Activated gamma-delta T cell (primary cell): ENCODE measurements around the gene RELL2.

Experiments used
- DNase-seq: peaks from one replicate; lab custom pipeline; 2025; lab: John Stamatoyannopoulos, UW

Gene RELL2

DNA sequence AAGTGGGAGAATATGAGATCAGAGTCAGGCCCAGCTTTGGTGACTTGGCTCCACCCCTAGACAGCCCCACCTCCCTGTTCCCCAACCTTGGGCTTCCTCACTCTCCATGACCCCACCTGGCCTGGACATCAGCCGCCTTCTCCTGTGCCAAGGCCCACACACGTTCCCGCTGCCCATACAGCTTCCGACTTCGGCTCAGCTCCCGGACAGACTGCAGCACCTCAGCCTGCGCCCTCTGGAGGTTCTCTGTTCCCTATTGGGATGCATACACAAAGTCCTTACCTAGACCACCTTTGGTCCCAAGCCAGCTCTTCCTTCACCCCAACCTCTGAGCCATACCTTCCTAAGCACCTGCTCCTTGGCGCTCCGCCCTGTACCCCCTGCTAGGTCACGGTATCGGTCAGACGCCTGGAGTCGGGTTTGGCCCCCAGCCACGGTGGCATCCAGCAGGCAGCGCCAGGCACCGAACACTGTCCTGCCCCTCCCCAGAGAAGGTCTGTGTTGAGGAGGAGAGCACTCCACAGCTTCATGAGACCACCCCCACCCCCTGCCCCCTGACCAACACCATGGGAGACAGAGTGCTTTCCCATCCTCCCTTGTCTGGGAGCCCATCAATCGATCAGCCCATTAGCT is 12.4 kb downstream of the RELL2 start:
- DNase-seq, result no peak

GRCh38 chr5:141649972-141650371 is 13.2 kb downstream of the RELL2 start:
- no peak for DNase-seq

DNA sequence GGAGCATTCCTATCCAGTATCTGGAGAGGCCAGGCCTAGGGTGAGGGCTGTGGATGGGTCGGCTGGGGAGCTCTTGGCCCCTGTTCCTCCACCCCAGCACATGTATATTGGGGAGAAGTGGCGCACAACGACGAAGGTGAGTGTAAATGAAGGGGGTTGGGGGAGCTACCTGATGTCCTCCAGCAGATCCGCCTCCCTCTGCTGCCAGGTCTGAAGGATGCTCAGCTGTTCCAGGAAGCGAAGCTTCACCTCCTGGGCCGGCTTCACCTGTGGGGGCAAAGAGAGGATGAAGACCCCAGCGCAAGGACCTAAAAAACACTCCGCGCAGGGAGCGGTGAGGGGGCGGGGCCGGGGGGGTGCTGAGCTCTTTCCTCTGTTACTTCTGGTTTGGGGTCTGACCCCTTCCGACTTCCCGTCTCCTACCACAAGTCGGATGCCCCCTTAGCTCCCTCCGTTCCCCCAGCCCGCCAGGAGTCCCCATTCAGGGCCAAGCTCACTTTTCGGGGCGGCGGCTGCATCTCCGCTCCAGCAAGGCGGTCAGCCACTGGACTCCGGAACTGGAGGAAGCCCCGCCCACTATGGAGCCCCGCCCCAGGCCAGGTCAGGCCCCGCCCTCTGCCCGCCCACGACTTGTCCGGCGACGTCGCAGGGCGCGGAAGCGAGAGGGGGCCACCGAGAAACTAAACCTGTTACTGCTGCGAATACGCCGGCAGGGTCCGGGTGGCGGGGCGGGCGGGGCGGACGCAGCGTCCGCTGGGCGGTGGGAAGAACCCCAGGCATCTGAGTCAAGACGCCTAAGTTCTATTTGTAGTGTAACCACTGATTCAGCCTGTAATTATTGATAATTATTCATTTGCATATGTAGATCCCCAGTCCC is 14.3 kb downstream of the RELL2 start, which contains the start of gene FCHSD1:
Gene FCHSD1, minus strand, starts transcription at position 568 of the 877 bp plus-strand sequence. Its CDS starts 50 bp downstream, at position 518.
- DNase-seq, result peak; percentile 72

DNA sequence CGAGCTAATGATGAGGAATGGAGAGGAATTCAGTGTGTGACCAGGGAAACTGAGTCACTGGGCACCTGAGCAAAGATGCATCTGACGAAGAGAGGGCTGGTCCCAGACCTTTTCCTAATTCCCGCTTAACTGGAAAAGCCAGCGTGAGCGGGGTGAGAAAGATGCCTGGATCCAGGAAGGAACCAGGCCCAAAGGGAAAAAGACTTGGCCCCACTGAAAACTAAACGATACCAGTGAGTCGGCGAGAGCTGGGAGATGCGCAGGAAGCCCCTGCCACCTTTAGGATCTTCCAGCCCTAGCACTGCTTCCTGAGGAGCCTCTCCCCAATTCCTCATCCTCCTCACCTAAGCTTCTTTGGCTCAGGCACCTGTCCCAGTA is 14.9 kb downstream of the RELL2 start:
- no peak for DNase-seq

GRCh38 chr5:141654298-141654697 is 17.5 kb downstream of the RELL2 start:
- no peak for DNase-seq

- no peak for DNase-seq
Observed at GRCh38 chr5:141655020-141655419, 18.2 kb downstream of the RELL2 start.

GRCh38 chr5:141656396-141656795 is 19.6 kb downstream of the RELL2 start:
- no peak for DNase-seq

GRCh38 chr5:141657404-141657803 is 20.6 kb downstream of the RELL2 start:
- no peak for DNase-seq

- DNase-seq, result no peak
Observed at GRCh38 chr5:141657937-141658545, 21.2 kb downstream of the RELL2 start.

DNA sequence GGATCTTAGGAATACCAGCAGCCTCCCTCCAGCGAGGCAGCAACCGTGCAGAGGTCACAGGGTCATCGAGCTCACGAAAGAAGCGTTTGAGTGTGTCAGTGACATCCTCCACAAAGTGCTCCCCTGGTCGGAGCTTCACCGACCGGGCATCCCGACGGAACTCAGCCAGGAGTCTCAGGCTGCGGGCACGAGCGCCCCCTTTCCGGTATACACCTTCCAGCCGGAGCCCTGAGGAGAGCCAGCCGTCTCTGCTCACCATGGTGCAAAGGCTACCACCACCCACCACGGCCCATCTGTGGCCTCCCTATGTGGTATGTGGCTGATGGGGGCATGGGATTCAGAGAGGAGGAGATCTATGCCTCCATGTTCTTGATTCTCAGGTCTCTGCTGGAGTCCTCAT is 25.2 kb downstream of the RELL2 start:
- no peak for DNase-seq

DNA sequence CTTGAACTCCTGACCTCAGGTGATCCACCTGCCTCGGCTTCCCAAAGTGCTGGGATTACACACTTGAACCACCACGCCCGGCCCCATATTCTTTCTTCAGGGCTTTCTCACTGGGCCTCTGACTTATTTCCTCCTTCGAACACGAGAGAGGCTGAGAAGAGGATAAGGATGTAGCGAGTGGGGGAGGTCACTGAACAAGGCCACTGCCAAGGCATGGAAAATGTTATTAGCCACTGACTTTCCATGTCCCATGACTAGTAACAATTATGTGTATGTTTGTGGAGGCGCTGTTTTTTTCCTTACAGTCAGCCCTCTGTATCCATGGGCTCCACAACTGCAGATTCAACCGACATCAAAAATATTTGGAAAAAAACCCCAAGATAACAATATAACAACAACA is 26.7 kb downstream of the RELL2 start:
- DNase-seq, result no peak

- no peak for DNase-seq
Observed at GRCh38 chr5:141664733-141665461, 28.1 kb downstream of the RELL2 start.

DNA sequence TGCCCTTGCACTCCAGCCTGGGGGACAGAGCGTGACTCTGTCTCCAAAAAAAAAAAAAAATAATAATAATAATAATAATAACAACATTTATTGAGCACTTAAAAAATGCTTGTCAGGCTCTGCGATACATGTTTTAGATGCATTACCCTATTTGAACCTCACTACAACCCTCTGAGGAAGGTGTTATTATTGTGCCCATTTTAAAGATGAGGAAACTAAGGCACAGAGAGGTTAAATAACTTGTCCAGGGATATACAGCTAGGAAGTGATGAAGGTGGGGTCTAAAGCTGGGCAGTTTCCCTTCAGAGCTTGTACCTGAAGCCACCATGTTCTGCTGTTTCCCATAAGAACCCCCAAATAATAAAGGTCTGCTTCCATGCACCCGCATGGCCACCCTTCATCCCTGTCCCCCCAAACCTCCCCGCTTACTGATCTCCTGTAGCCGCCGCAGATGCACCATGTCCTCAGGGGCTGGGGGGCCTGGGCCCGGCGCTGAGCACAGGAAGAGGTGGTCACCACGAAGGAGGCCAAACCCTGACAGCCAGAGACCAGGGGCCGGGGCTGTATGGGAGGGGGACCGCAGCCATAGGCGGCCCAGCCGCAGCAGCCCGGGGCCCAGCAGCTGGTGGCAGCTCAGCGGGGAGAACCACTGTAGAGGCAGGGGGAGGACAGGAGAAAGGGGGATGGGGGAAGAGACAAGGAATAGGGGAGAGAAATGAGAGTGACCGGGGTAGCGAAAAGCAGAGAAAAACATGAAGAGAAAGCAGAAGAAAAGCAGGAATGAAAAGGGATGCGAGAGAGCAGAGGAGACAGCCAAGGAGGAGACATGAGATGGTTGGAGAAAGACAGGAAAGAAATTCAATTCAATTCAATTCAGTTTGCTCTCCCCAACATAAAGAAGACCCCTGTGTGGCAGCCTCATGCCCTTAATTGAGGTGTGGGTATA is 29.5 kb downstream of the RELL2 start:
- no peak for DNase-seq

GRCh38 chr5:141668601-141669265 is 31.9 kb downstream of the RELL2 start:
- DNase-seq, result no peak

DNA sequence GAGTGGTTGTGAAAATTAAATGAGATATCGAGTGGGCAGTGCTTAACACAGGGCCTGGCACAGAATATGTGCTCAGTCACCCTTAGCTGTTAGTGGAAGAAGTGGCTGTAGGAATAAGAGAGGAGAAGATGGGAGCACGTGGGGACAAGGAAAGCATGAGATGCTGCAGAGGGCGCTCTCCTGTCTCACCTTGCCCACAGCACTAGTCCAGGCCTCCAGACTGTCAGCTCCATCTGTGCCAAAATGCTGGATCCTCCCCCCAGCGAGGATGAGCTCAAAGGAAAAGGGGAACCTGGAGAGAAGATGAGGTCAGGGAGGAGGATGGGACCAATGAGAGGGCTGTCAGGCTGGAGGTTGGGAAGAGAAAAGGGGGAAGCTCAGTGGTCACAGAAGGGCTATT is 32.7 kb downstream of the RELL2 start:
- no peak for DNase-seq

GRCh38 chr5:141672071-141672840 is 35.5 kb downstream of the RELL2 start:
- no peak for DNase-seq

DNA sequence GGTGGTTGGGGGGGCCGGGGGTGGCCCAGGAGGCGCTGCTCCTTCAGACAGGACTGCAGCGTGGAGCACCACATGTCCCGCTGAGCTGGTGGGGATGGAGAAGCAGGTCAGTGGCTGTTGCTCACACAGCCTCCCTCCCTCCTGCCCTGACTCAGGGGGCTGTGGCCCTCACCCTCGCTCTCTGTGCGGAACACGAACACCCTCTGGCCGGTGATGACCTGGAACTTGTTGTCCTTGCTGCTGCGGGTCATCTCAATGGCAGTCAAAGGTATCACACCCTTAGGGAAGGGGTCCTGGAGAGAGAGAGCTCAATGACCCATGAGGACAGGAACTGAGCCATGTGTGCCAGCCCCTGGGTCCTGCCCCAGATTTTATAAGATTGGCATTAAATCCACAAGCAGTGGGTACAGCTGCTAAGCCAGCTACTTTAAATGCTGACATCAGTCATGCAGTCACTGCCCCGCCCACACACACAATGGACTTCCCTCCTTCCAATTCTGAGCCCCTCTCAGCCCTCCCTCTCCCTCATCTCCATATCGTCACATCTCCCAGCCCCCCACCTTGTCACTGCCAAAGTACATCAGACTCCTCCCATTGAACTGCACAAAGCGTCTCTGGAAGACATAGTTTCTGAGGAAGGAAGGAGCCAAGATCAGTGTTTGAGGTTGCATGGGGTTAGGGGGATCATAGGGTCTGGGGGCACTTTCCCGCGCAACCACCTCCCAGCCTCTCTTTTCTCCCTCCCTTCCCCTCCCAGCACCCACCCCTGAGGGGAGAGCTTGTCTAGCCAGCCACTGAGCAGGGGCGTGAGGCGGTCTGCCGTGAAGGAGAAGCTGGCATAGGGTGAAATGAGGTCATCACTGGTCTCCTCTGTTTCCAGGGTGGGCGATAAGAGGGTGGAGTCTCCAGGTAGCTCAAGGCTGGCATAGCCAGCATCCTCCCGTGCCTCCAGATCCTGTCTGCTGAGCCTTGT is 36.3 kb downstream of the RELL2 start:
- no peak for DNase-seq

DNA sequence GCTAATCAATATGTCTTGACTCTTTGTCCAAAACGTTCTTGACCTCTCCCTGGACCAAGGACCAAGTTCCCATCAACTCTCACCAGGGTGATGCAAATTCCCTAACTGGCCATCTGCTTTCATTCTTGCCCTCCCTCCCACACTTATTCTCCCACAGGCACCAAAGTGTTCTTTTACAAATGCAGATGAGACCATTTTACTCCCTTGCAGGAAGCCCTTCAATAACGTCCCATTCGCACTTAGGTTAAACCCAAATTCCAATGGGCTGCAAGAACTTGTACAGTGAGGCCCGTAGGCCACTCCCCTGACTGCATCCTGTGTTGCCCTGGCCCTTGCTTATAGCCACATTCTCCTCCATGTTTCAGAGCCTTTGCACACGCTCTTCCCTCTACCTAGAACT is 38.0 kb downstream of the RELL2 start:
- no peak for DNase-seq

DNA sequence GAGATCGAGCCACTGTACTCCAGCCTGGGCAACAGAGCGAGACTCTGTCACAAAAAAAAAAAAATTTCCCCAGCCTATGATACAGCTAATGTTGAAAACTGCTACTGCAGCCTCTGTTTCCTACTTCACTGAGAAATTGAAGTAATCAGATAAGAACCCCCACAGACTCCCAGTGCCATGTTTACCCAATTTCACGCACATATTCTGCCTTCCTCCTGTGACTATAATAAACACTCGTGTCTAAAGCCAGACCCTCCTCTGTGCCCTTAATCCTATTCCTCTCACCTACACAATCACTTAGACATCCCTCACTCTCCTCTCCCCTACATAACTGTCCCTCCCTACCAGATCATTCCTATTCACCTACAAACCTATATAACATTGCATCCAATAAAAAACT is 38.9 kb downstream of the RELL2 start:
- no peak for DNase-seq
